Spleen (tissue), 7 donors: ENCODE data around the gene ZMYND8.

Experiments
- CTCF ChIP-seq, 11 experiments: fragments of 200-600 bp in 7 of 11; fragments of 450-650 bp in 4 of 11; sonication (generic) in 4 of 11; IDR thresholded peaks in 8 of 11; conservative IDR thresholded peaks in 3 of 11; 1 replicate in 7 of 11; 2 replicates in 4 of 11; pipeline versions ENCODE4 v1.4.0 to v1.8.0; 2016 to 2021; ENCODE audit warnings: antibody characterized with exemption in 11 of 11, inconsistent platforms in 4 of 11, mild to moderate bottlenecking in 1 of 11
- POLR2A ChIP-seq, 3 donors: fragments of 450-650 bp; IDR thresholded peaks; one replicate each; pipeline ENCODE4 v1.5.1; 2017; ENCODE audit warnings: antibody characterized with exemption in 3 of 3, mild to moderate bottlenecking in 1 of 3
- POLR2AphosphoS5 ChIP-seq, 3 donors: sonication (generic); formaldehyde crosslinking; IDR thresholded peaks; one replicate each; pipeline ENCODE4 v1.5.1; 2017; ENCODE audit warnings: antibody characterized with exemption in 3 of 3
- donor health status: DM: no; HTN: no; CAD: no; lungs with moderate emphysema.
- donor health status: DM: no; HTN: no; CAD: no.
- donor health status: DM: no; HTN: no; CAD: no.

- TF ChIP-seq POLR2A (IDR thresholded peaks at IDR 0.05) (no peak), CTCF (IDR thresholded peaks at IDR 0.05 in 8 of 11, conservative IDR thresholded peaks at IDR 0.05 in 3 of 11) (no peak), POLR2AphosphoS5 (IDR thresholded peaks at IDR 0.05) (no peak)
Observed at GRCh38 chr20:47281376-47281775, 75.1 kb downstream of the ZMYND8 start.
